Dendritic cell treated with granulocyte-macrophage colony-stimulating factor and Interleukin-4, amounts not matched to agents 40 ng/mL and 50 ng/mL, for 4 days (primary cell): ENCODE measurements around the gene TEC.

Source experiments
- H3K27ac Mint-ChIP-seq: one replicate; pipeline ENCODE4 v1.8.0; 2022; ENCODE audit warnings: mild to moderate bottlenecking, mixed read lengths
- H3K27me3 Mint-ChIP-seq: one replicate; pipeline ENCODE4 v1.8.0; 2022; ENCODE audit warnings: mild to moderate bottlenecking, mixed read lengths
- H3K36me3 Mint-ChIP-seq: one replicate; pipeline ENCODE4 v1.8.0; 2022; ENCODE audit warnings: low read depth, mixed read lengths
- H3K4me1 Mint-ChIP-seq: one replicate; pipeline ENCODE4 v1.8.0; 2022; ENCODE audit warnings: low read depth, mixed read lengths
- H3K4me3 Mint-ChIP-seq: one replicate; pipeline ENCODE4 v1.8.0; 2022; ENCODE audit warnings: mild to moderate bottlenecking, moderate library complexity, mixed read lengths
- H3K9me3 Mint-ChIP-seq: one replicate; pipeline ENCODE4 v1.8.0; 2022; ENCODE audit warnings: mixed read lengths
- intact Hi-C: fragments of 100-400 bp; cut with micrococcal nuclease; formaldehyde crosslinking; loops from one replicate; pipeline ENCODE4 v1.15.0; 2022

TEC gene

DNA sequence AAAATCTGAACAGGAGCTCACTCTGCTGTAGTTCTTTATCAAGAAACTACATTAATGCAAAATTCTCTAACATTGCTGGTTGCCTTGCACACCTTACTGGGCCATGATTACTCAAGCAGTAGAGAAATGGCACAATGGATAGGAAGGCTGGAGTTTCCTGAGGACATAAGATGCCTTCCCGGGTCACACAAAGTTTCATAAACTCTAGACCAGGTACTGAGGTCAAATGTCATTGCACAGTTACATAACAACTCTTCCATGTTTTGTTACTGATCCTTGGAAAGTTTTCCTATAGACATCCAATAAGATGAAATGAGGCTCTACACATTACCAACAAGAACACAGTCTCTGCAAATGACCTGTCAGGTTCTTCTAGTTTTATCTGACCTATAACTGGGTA lies 9.9 kb downstream of the TEC start:
- no peak overlapping the region for H3K27ac Mint-ChIP-seq
- H3K4me3 Mint-ChIP-seq = no peak overlapping the region
- no peaks in the 10 kb centered on the region for H3K9me3 Mint-ChIP-seq
- intact Hi-C loops = loop anchor here (5.0 kb wide), 1 partner anchor 32 kb away; no protein-coding TSS in a partner anchor
- peaks cover 16% of the 10 kb centered on the region for H3K36me3 Mint-ChIP-seq
- peaks cover 35% of the 10 kb centered on the region for H3K4me1 Mint-ChIP-seq
- H3K27me3 Mint-ChIP-seq = no peaks in the 10 kb centered on the region

DNA sequence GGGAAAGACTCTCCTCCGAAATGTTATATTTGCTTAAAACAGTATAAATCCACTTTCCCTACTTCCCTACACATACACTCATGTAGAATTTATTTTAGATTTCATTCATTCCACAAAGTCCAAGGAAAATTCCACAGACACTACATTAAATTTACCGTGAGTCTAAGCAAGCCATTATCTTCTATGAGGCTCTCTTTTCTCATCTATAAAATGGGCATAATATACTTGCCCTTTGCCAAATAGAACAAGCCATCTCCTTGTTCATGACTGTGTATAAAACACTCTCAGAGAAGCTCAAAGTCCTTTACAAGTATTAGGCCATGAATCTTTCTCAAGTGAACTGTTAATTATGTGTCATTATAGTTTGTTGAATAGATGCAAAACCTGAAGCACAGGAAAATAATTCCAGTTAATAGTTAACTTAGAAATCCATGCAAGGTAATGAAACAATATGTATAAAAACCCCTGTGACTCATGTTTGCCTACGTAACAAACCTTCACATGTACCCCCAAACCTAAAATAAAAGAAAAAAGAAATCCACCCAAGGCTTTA lies 10.7 kb downstream of the TEC start:
- Mint-ChIP-seq H3K9me3 (no peaks in the 10 kb centered on the region), H3K4me1 (peaks cover 37% of the 10 kb centered on the region), H3K27me3 (no peaks in the 10 kb centered on the region), H3K4me3 (no peak overlapping the region), H3K36me3 (peaks cover 10% of the 10 kb centered on the region), H3K27ac (no peak overlapping the region)
- intact Hi-C loops = no loop called here

- Mint-ChIP-seq H3K4me1 (peaks cover 33% of the 10 kb centered on the region), H3K36me3 (peaks cover 16% of the 10 kb centered on the region), H3K27ac (no peak overlapping the region), H3K27me3 (no peaks in the 10 kb centered on the region), H3K4me3 (no peak overlapping the region), H3K9me3 (no peaks in the 10 kb centered on the region)
- intact Hi-C loops = no loop called here
Observed at GRCh38 chr4:48255959-48256342, 13.7 kb downstream of the TEC start.

- intact Hi-C loops = no loop called here
- Mint-ChIP-seq H3K4me1 (peaks cover 39% of the 10 kb centered on the region), H3K9me3 (peaks cover 4% of the 10 kb centered on the region), H3K27me3 (no peaks in the 10 kb centered on the region), H3K27ac (no peak overlapping the region), H3K36me3 (peaks cover 22% of the 10 kb centered on the region), H3K4me3 (no peak overlapping the region)
Observed at GRCh38 chr4:48255072-48255958, 14.3 kb downstream of the TEC start.

DNA sequence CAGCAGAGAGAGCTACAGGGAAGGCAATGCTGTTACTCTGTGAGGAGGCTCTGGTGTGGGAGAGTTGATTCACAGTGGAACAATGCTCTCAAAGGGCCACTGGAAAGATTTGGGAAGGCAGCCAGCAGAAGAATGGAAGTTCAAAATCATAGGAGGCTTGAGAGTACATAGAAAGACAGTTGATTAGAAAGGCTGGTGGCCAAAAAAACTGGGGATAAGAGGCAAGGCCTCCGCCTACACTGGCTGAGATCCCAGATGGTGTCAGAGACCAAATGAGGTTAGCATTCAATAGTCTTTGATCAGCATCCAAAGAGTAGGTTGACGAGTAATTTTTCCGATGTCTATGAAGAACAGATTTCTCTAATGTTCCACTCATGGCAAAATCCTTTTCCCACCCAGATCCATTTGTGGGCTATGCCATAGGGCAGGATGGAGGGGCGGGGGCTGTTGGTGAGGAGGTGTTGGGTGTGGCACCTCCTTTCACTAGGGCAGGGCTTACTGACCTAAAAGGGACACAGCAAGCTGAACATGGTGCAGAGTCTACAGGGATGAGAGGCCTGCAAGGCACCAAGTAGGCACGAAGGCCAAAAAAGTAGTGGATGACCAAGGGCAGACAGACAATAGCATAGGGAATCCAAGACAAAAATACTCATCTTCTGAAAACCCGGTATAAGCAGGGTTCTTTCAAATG lies 15.1 kb downstream of the TEC start:
- Mint-ChIP-seq H3K4me3 (no peak overlapping the region), H3K27me3 (no peaks in the 10 kb centered on the region), H3K9me3 (peaks cover 6% of the 10 kb centered on the region), H3K36me3 (peaks cover 26% of the 10 kb centered on the region), H3K4me1 (peaks cover 43% of the 10 kb centered on the region), H3K27ac (no peak overlapping the region)
- intact Hi-C loops = no loop called here

DNA sequence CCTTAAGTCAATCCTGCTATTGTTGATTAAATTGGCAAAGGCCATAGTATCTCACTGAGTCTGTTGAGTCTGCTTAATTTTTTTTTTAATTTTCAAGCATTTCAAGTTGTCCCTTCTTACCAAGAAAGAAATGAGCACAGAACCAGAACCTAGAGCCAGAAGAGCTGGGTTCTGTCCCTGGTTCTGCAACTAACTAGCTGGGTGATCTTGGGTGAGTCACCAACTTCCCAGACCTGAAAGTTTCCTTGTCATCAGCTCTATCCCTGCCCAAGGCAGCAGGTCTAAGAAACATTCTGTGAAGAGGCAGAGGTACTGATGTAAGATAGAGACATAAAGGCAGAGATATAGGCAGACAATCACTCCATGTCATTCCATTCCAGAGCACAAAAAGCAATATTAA lies 17.3 kb downstream of the TEC start:
- H3K36me3 Mint-ChIP-seq = peaks cover 16% of the 10 kb centered on the region
- peaks cover 43% of the 10 kb centered on the region for H3K4me1 Mint-ChIP-seq

GRCh38 chr4:48250980-48251379 lies 18.7 kb downstream of the TEC start:
- Mint-ChIP-seq H3K4me3 (no peak overlapping the region), H3K27ac (no peak overlapping the region), H3K4me1 (peaks cover 52% of the 10 kb centered on the region), H3K27me3 (no peaks in the 10 kb centered on the region), H3K36me3 (peaks cover 16% of the 10 kb centered on the region), H3K9me3 (peaks cover 6% of the 10 kb centered on the region)
- intact Hi-C loops = no loop called here

More for the DNA sequence above, 17.3 kb downstream of the TEC start:
- Mint-ChIP-seq H3K27me3 (no peaks in the 10 kb centered on the region), H3K27ac (no peak overlapping the region), H3K9me3 (peaks cover 6% of the 10 kb centered on the region), H3K4me3 (no peak overlapping the region)
- intact Hi-C loops = no loop called here

DNA sequence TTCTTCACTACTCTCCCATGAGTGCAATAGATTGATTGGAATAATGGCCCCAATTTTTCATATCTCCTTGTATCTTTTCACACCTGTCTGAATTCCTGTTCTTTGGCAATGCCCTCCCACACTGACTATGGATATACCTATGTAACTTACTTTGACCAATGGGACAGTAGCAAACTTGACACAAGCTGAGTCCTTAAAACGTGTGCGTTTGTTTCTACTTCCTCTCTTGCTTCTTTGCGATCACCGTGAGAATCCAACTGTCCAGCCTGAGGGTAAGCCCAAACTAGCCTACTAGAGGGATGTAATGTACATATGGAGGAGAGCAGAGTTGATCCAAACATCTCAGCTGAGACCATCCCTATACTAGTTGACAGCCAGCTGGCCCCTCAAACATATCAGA lies 19.3 kb downstream of the TEC start:
- H3K9me3 Mint-ChIP-seq = peaks cover 6% of the 10 kb centered on the region
- H3K27me3 Mint-ChIP-seq = no peaks in the 10 kb centered on the region
- no peak overlapping the region for H3K4me3 Mint-ChIP-seq
- intact Hi-C loops = no loop called here
- no peak overlapping the region for H3K27ac Mint-ChIP-seq
- peaks cover 50% of the 10 kb centered on the region for H3K4me1 Mint-ChIP-seq
- H3K36me3 Mint-ChIP-seq = peaks cover 16% of the 10 kb centered on the region

- H3K27me3 Mint-ChIP-seq = no peaks in the 10 kb centered on the region
Observed at GRCh38 chr4:48249378-48249777, 20.3 kb downstream of the TEC start.

GRCh38 chr4:48248559-48248953 lies 21.1 kb downstream of the TEC start:
- H3K4me3 Mint-ChIP-seq = no peak overlapping the region
- H3K9me3 Mint-ChIP-seq = peaks cover 14% of the 10 kb centered on the region
- peaks cover 44% of the 10 kb centered on the region for H3K4me1 Mint-ChIP-seq
- H3K36me3 Mint-ChIP-seq = peaks cover 23% of the 10 kb centered on the region
- H3K27me3 Mint-ChIP-seq = no peaks in the 10 kb centered on the region
- no peak overlapping the region for H3K27ac Mint-ChIP-seq
- intact Hi-C loops = no loop called here

More at GRCh38 chr4:48249378-48249777, 20.3 kb downstream of the TEC start:
- H3K27ac Mint-ChIP-seq = no peak overlapping the region
- peaks cover 12% of the 10 kb centered on the region for H3K9me3 Mint-ChIP-seq
- peaks cover 43% of the 10 kb centered on the region for H3K4me1 Mint-ChIP-seq
- intact Hi-C loops = no loop called here
- no peak overlapping the region for H3K4me3 Mint-ChIP-seq
- peaks cover 19% of the 10 kb centered on the region for H3K36me3 Mint-ChIP-seq

DNA sequence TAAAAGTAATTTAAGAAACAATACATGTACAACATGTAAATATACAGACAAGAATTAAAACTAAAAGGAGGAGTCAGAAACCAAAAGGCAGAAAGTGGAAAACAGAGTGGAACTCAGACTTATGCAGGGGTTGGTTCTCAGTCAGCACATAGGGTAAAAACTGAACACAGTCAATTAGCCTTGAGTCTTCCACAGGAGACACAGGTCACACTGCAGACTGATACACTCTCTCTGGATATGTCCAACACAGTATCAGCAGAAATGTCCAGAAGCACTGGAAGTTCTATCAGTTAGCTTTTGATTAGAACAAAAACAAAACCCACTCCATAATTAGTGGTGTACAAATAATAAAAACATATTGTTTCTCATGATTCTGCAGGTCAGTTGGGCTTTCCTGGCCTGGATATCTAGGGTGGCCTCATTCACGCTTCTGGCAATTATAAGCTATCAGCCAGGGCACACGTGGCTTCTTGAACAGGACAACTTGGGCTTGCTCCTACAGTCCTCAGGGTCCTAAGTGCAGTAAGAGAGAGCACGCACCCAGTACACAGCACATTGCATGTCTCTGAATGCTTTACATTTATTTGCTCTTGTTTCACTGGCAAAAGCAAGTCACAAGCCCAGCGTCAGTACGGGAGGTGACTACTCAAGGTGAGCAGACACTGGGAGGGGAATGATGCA lies 21.6 kb downstream of the TEC start:
- H3K9me3 Mint-ChIP-seq = peaks cover 14% of the 10 kb centered on the region
- peaks cover 23% of the 10 kb centered on the region for H3K36me3 Mint-ChIP-seq
- no peak overlapping the region for H3K4me3 Mint-ChIP-seq
- no peaks in the 10 kb centered on the region for H3K27me3 Mint-ChIP-seq
- peaks cover 41% of the 10 kb centered on the region for H3K4me1 Mint-ChIP-seq
- no peak overlapping the region for H3K27ac Mint-ChIP-seq
- intact Hi-C loops = no loop called here

GRCh38 chr4:48247142-48247877 lies 22.3 kb downstream of the TEC start:
- peaks cover 23% of the 10 kb centered on the region for H3K36me3 Mint-ChIP-seq
- no peaks in the 10 kb centered on the region for H3K27me3 Mint-ChIP-seq
- H3K9me3 Mint-ChIP-seq = peaks cover 14% of the 10 kb centered on the region
- no peak overlapping the region for H3K27ac Mint-ChIP-seq
- peaks cover 40% of the 10 kb centered on the region for H3K4me1 Mint-ChIP-seq
- intact Hi-C loops = no loop called here
- no peak overlapping the region for H3K4me3 Mint-ChIP-seq

- intact Hi-C loops = no loop called here
- Mint-ChIP-seq H3K4me1 (peaks cover 41% of the 10 kb centered on the region), H3K9me3 (peaks cover 8% of the 10 kb centered on the region), H3K27ac (no peak overlapping the region), H3K4me3 (no peak overlapping the region), H3K27me3 (no peaks in the 10 kb centered on the region), H3K36me3 (peaks cover 7% of the 10 kb centered on the region)
Observed at GRCh38 chr4:48244665-48245064, 25.0 kb downstream of the TEC start.
